ENCODE results near the gene CCL18.
"Not testable (repeated sequence)": the region's sequence is repeated elsewhere in the genome, so short reads cannot be mapped to it uniquely, and the experiment has no call there.

CCL18 gene

GRCh38 chr17:36103401-36103975, 39.4 kb downstream of the CCL18 start, which contains the start of gene CCL4:
TSS of gene CCL4 (plus strand) at chr17:36103827. CDS start at chr17:36103906, 79 bp downstream.
- DNase-seq (ENCODE audit: low read depth in 2 of 2, low spot score in 1 of 2), result not testable (repeated sequence)

GRCh38 chr17:36104246-36104645, 40.2 kb downstream of the CCL18 start:
- DNase-seq (ENCODE audit: low read depth in 2 of 2, low spot score in 1 of 2), result not testable (repeated sequence)

- no peak for DNase-seq (ENCODE audit: low read depth in 2 of 2, low spot score in 1 of 2)
These were observed 40.7 kb downstream of the CCL18 start for GRCh38 chr17:36104701-36105181.

- DNase-seq (ENCODE audit: low read depth in 2 of 2, low spot score in 1 of 2), result no peak
These were observed 41.9 kb downstream of the CCL18 start for GRCh38 chr17:36105781-36106492.

- DNase-seq (ENCODE audit: low read depth in 2 of 2, low spot score in 1 of 2), result no peak
These were observed 42.4 kb downstream of the CCL18 start for GRCh38 chr17:36106493-36106835.

- DNase-seq (ENCODE audit: low read depth in 2 of 2, low spot score in 1 of 2), result no peak
These were observed 43.6 kb downstream of the CCL18 start for GRCh38 chr17:36107660-36108059.

GRCh38 chr17:36108265-36108664, 44.2 kb downstream of the CCL18 start:
- not testable (repeated sequence) for DNase-seq (ENCODE audit: low read depth in 2 of 2, low spot score in 1 of 2)

GRCh38 chr17:36111068-36111490, 47.0 kb downstream of the CCL18 start:
- DNase-seq (ENCODE audit: low read depth in 2 of 2, low spot score in 1 of 2), result no peak

GRCh38 chr17:36112572-36112971, 48.5 kb downstream of the CCL18 start:
- DNase-seq (ENCODE audit: low read depth in 2 of 2, low spot score in 1 of 2), result no peak

- DNase-seq (ENCODE audit: low read depth in 2 of 2, low spot score in 1 of 2), result not testable (repeated sequence)
These were observed 49.1 kb downstream of the CCL18 start for GRCh38 chr17:36113131-36113530.

- DNase-seq (ENCODE audit: low read depth in 2 of 2, low spot score in 1 of 2), result not testable (repeated sequence)
These were observed 51.0 kb downstream of the CCL18 start for GRCh38 chr17:36114971-36115648.

GRCh38 chr17:36115649-36115977, 51.5 kb downstream of the CCL18 start:
- DNase-seq (ENCODE audit: low read depth in 2 of 2, low spot score in 1 of 2), result not testable (repeated sequence)

- DNase-seq (ENCODE audit: low read depth in 2 of 2, low spot score in 1 of 2), result no peak
These were observed 53.7 kb downstream of the CCL18 start for GRCh38 chr17:36117505-36118382.

GRCh38 chr17:36118477-36119353, 54.6 kb downstream of the CCL18 start:
- no peak for DNase-seq (ENCODE audit: low read depth in 2 of 2, low spot score in 1 of 2)

GRCh38 chr17:36120221-36120620, 56.1 kb downstream of the CCL18 start:
- DNase-seq (ENCODE audit: low read depth in 2 of 2, low spot score in 1 of 2), result no peak

- not testable (repeated sequence) for DNase-seq (ENCODE audit: low read depth in 2 of 2, low spot score in 1 of 2)
These were observed 57.0 kb downstream of the CCL18 start for GRCh38 chr17:36121099-36121498.
